Activated CD8-positive, alpha-beta T cell treated with anti-CD3 and anti-CD28 coated beads for 36 hours (primary cell): ENCODE measurements around the gene CSTF1. TPM values are rescaled to one million over a fixed set of nuclear protein-coding genes. Genes with fewer than 3 reads are reported as not detected.

Source experiments
- ATAC-seq: fragments of 200-7000 bp; cut with Tn5 transposase; one replicate; pipeline ENCODE4 v1.10.0; 2021; ENCODE audit warnings: mild to moderate bottlenecking, moderate library complexity
- CTCF ChIA-PET: fragments of 350-600 bp; sonication (Branson Sonifier 250); formaldehyde crosslinking; loops from one replicate; lab custom pipeline; 2021; ENCODE audit warnings: antibody characterized with exemption; lab: Charles Lee
- POLR2A ChIA-PET: fragments of 350-600 bp; sonication (Branson Sonifier 250); formaldehyde crosslinking; loops from one replicate; lab custom pipeline; 2021; ENCODE audit warnings: antibody characterized with exemption; lab: Charles Lee
- DNase-seq: peaks from one replicate; pipeline ENCODE4 v3.0.0-alpha.2; 2020
- H3K27ac Mint-ChIP-seq: one replicate; pipeline ENCODE4 v1.8.0; 2021; ENCODE audit warnings: mild to moderate bottlenecking, mixed read lengths
- H3K27me3 Mint-ChIP-seq: one replicate; pipeline ENCODE4 v1.8.0; 2021; ENCODE audit warnings: mixed read lengths
- H3K36me3 Mint-ChIP-seq: one replicate; pipeline ENCODE4 v1.8.0; 2021; ENCODE audit warnings: low read depth, mixed read lengths
- H3K4me1 Mint-ChIP-seq: one replicate; pipeline ENCODE4 v1.8.0; 2021; ENCODE audit warnings: low read depth, mixed read lengths
- H3K4me3 Mint-ChIP-seq: one replicate; pipeline ENCODE4 v1.8.0; 2021; ENCODE audit warnings: mild to moderate bottlenecking, moderate library complexity, mixed read lengths
- H3K9me3 Mint-ChIP-seq: one replicate; pipeline ENCODE4 v1.8.0; 2021; ENCODE audit warnings: mixed read lengths
- CTCF ChIP-seq: fragments of 200-600 bp; IDR thresholded peaks from one replicate; pipeline ENCODE4 v1.8.0; 2022; ENCODE audit warnings: antibody characterized with exemption, mild to moderate bottlenecking
- intact Hi-C: fragments of 100-400 bp; cut with micrococcal nuclease; formaldehyde crosslinking; loops from one replicate; pipeline ENCODE4 v1.10.0; 2022
- total RNA-seq, 2 experiments: library from RNA; stranded (reverse); gene quantifications; one replicate each; pipeline ENCODE4 v1.2.3, GENCODE V29; 2021

CSTF1 gene
- total RNA-seq, 2 experiments from 2014 or later, result 63.4 to 66.2 TPM

- POLR2A ChIA-PET, result interaction anchor here (0.6 to 2.7 kb wide), 12 partner anchors 8 to 56 kb away, joined by 3 to 16 read pairs (median 4); partner anchors contain the start of genes AURKA, CSTF1 and RTF2
Observed at GRCh38 chr20:56412949-56413348, 20.5 kb downstream of the CSTF1 start.

GRCh38 chr20:56414842-56415765, 22.7 kb downstream of the CSTF1 start:
- ChIA-PET POLR2A (interaction anchor here (0.6 to 1.9 kb wide), 9 partner anchors 10 to 55 kb away, joined by 3 to 6 read pairs (median 3); partner anchors contain the start of genes AURKA and CSTF1), CTCF (interaction anchor here (0.7 to 5.6 kb wide), 4 partner anchors 9 to 48 kb away, joined by 4 to 35 read pairs (median 4); no protein-coding TSS in a partner anchor)
- no peak for TF ChIP-seq CTCF
- Mint-ChIP-seq H3K27ac (peak overlapping the region; percentile 95), H3K27me3 (no peaks in the 10 kb centered on the region), H3K9me3 (peaks cover 8% of the 10 kb centered on the region), H3K36me3 (peaks cover 43% of the 10 kb centered on the region), H3K4me3 (peak overlapping the region; percentile 34), H3K4me1 (peaks cover 74% of the 10 kb centered on the region)
- peak; percentile 93 for DNase-seq
- peak; percentile 73 for ATAC-seq
- intact Hi-C loops, result loop anchor here (5.0 kb wide), 1 partner anchor 52 kb away; the partner anchor contains the start of gene RTF2

More at GRCh38 chr20:56412949-56413348, 20.5 kb downstream of the CSTF1 start:
- peak overlapping the region; percentile 95 for H3K27ac Mint-ChIP-seq
- no peaks in the 10 kb centered on the region for H3K27me3 Mint-ChIP-seq
- ATAC-seq, result no peak
- intact Hi-C loops, result loop anchor here (5.0 kb wide), 1 partner anchor 54 kb away; the partner anchor contains the start of gene RTF2
- peak overlapping the region; percentile 74 for H3K4me3 Mint-ChIP-seq
- CTCF ChIA-PET, result interaction anchor here (0.8 to 3.3 kb wide), 6 partner anchors 10 to 138 kb away, joined by 3 to 17 read pairs (median 6); no protein-coding TSS in a partner anchor
- H3K36me3 Mint-ChIP-seq, result peaks cover 45% of the 10 kb centered on the region
- no peak for TF ChIP-seq CTCF
- DNase-seq, result no peak
- H3K9me3 Mint-ChIP-seq, result peaks cover 8% of the 10 kb centered on the region
- peaks cover 58% of the 10 kb centered on the region for H3K4me1 Mint-ChIP-seq

GRCh38 chr20:56417402-56417801, 25.0 kb downstream of the CSTF1 start:
- no peaks in the 10 kb centered on the region for H3K27me3 Mint-ChIP-seq
- POLR2A ChIA-PET, result interaction anchor here (1.1 to 3.9 kb wide), 8 partner anchors 9 to 60 kb away, joined by 3 to 27 read pairs (median 5); partner anchors contain the start of genes AURKA and CSTF1

GRCh38 chr20:56417911-56418310, 25.5 kb downstream of the CSTF1 start:
- ChIA-PET POLR2A (interaction anchor here (1.0 to 3.9 kb wide), 11 partner anchors 9 to 59 kb away, joined by 3 to 27 read pairs (median 4); partner anchors contain the start of genes AURKA, CSTF1 and RTF2), CTCF (interaction anchor here (1.1 to 5.6 kb wide), 6 partner anchors 12 to 26 kb away, joined by 3 to 35 read pairs (median 6); partner anchors contain the start of genes AURKA and CSTF1)
- peaks cover under 1% of the 10 kb centered on the region for H3K9me3 Mint-ChIP-seq
- H3K4me3 Mint-ChIP-seq, result peak overlapping the region; percentile 48
- peaks cover 82% of the 10 kb centered on the region for H3K4me1 Mint-ChIP-seq
- TF ChIP-seq CTCF, result no peak
- ATAC-seq (no peak), DNase-seq (no peak)
- peak overlapping the region; percentile 96 for H3K27ac Mint-ChIP-seq
- H3K36me3 Mint-ChIP-seq, result peaks cover 31% of the 10 kb centered on the region
- intact Hi-C loops, result no loop called here
- no peaks in the 10 kb centered on the region for H3K27me3 Mint-ChIP-seq

More at GRCh38 chr20:56417402-56417801, 25.0 kb downstream of the CSTF1 start:
- CTCF ChIA-PET, result interaction anchor here (1.1 to 5.6 kb wide), 5 partner anchors 13 to 22 kb away, joined by 3 to 35 read pairs (median 4); no protein-coding TSS in a partner anchor
- DNase-seq, result no peak
- Mint-ChIP-seq H3K9me3 (peaks cover 5% of the 10 kb centered on the region), H3K4me3 (no peak overlapping the region), H3K27ac (peak overlapping the region; percentile 96), H3K4me1 (peaks cover 82% of the 10 kb centered on the region), H3K36me3 (peaks cover 37% of the 10 kb centered on the region)
- no peak for ATAC-seq
- no peak for TF ChIP-seq CTCF
- intact Hi-C loops, result no loop called here
